Coronary artery (tissue), 2 donors: ENCODE measurements around the gene JMJD8.

Experiments used
- DNase-seq: peaks from one replicate; pipeline ENCODE4 v3.0.0-alpha.2; 2017; ENCODE audit warnings: low spot score
- H3K27ac ChIP-seq, 2 donors: fragments of 200-600 bp; sonication (generic); one replicate each; pipeline ENCODE4 v1.5.1; 2016 to 2019
- H3K4me3 ChIP-seq: fragments of 200-600 bp; sonication (generic); 2 replicates; pipeline ENCODE4 v1.5.1; 2016; ENCODE audit warnings: mild to moderate bottlenecking, moderate library complexity
- CTCF ChIP-seq: fragments of 200-600 bp; sonication (generic); IDR thresholded peaks from one replicate; pipeline ENCODE4 v1.5.1; 2019; ENCODE audit warnings: antibody characterized with exemption

The JMJD8 gene

GRCh38 chr16:634051-634670 is 50.0 kb downstream of the JMJD8 start:
- Histone ChIP-seq H3K27ac (no peak overlapping the region), H3K4me3 (no peak overlapping the region)
- no peak for DNase-seq
- TF ChIP-seq CTCF, result no peak

GRCh38 chr16:633336-634050 is 50.6 kb downstream of the JMJD8 start:
- no peak overlapping the region for H3K27ac ChIP-seq
- TF ChIP-seq CTCF, result no peak
- DNase-seq, result no peak
- H3K4me3 ChIP-seq, result no peak overlapping the region

- H3K4me3 ChIP-seq, result no peak overlapping the region
- no peak for TF ChIP-seq CTCF
- no peak overlapping the region for H3K27ac ChIP-seq
- DNase-seq, result no peak
Observed at GRCh38 chr16:632486-633335, 51.4 kb downstream of the JMJD8 start.

GRCh38 chr16:631808-632358 is 52.3 kb downstream of the JMJD8 start:
- Histone ChIP-seq H3K4me3 (no peak overlapping the region), H3K27ac (no peak overlapping the region)
- DNase-seq, result no peak
- TF ChIP-seq CTCF, result no peak
